HG03521 (cell line): Measurements from ENCODE around the gene ARID5B.

Experiments
- ATAC-seq: cut with Tn5 transposase; IDR thresholded peaks from one replicate; pipeline ENCODE4 v1.9.1; 2021; ENCODE audit warnings: mild to moderate bottlenecking, moderate library complexity; ENCODE audit not compliant: unreplicated experiment

Gene ARID5B

GRCh38 chr10:61882621-61883370, 18.7 kb upstream of the ARID5B start:
- no peak for ATAC-seq

GRCh38 chr10:61883371-61884025, 18.0 kb upstream of the ARID5B start:
- no peak for ATAC-seq

- no peak for ATAC-seq
Observed at GRCh38 chr10:61887772-61888171, 13.7 kb upstream of the ARID5B start.

GRCh38 chr10:61888744-61889143, 12.8 kb upstream of the ARID5B start:
- no peak for ATAC-seq

- no peak for ATAC-seq
Observed at GRCh38 chr10:61890430-61890829, 11.1 kb upstream of the ARID5B start.

DNA sequence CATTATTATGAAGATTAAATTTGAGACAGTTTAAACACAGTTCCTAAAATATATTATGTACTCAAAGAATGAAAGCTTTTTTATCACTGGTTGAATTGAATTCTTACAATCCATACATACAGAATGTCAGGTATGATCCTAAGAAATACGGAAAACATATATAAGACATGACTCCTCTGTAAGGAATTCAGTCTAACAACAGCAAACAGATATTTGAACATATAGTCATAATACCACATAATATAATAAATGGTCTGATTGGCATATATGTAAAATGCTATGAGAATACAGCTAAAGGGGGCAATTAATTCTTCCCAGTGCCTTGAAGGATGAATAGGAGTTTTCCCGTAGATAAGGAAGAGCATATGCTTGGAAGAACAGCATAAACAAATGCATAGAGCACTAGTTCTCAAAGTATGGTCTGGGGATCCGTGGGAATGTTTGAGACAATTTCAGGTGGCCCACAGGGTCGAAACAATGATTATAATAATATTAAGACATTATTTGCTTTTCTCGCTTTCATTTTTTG, 10.6 kb upstream of the ARID5B start:
- ATAC-seq, result no peak

- ATAC-seq, result no peak
Observed at GRCh38 chr10:61891906-61892585, 9.5 kb upstream of the ARID5B start.

- ATAC-seq, result no peak
Observed at GRCh38 chr10:61892961-61893360, 8.5 kb upstream of the ARID5B start.

DNA sequence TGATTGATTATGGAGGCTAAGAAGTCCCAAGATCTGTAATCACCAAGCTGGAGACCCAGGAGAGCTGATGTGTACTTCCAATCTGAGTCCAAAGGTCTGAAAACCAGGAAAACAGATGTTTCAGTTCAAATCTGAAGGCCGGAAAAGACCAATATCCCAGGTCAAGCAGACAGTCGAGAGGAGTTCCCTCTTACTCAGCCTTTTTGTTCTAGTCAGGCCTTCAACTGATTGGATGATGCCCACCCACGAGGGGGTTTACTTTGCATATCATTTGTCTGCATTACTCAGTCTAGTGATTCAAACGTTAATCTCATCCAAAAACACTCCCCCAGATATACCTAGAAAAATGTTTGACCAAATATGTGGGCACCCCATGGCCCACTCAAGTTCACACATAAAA, 7.4 kb upstream of the ARID5B start:
- ATAC-seq, result no peak

GRCh38 chr10:61895898-61896600, 5.5 kb upstream of the ARID5B start:
- no peak for ATAC-seq

DNA sequence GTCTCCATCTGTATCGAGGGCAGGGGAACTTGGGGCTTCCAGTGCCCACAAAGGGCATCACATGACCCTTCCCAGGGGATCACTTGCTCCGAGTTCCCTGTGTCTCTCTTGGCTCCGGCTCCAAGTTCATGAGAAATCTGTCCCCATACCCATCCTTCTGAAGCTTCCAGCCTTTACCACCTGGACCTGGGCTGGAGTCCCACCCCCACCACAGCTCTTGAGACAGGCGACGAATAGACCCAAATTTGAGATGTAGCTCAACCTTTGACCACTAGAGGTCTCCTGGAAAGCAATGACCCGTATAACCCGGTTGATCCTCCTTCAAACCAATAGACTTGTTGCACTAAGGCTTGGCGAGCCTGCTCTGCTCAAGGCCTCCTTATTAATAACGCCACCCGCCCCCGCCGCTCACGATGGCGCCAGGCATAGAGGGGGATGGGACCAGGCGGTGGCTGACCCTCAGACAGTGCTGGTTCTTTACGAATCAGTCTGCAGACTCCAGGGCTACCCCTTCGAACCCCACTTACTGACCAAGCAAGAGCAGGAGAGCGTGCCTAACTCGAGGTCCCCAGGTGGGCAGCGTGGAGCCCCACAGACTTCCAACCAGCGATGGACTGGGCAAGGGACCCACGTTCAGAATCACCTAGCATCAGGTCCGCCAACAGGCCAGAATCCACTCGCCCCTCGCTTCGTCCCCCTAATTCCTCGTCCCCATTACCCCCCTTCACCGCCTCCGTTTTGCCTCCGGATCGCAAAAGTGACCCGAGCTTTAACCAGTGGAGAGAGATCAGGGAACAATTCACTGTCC, 4.4 kb upstream of the ARID5B start:
- ATAC-seq, result peak; percentile 66

DNA sequence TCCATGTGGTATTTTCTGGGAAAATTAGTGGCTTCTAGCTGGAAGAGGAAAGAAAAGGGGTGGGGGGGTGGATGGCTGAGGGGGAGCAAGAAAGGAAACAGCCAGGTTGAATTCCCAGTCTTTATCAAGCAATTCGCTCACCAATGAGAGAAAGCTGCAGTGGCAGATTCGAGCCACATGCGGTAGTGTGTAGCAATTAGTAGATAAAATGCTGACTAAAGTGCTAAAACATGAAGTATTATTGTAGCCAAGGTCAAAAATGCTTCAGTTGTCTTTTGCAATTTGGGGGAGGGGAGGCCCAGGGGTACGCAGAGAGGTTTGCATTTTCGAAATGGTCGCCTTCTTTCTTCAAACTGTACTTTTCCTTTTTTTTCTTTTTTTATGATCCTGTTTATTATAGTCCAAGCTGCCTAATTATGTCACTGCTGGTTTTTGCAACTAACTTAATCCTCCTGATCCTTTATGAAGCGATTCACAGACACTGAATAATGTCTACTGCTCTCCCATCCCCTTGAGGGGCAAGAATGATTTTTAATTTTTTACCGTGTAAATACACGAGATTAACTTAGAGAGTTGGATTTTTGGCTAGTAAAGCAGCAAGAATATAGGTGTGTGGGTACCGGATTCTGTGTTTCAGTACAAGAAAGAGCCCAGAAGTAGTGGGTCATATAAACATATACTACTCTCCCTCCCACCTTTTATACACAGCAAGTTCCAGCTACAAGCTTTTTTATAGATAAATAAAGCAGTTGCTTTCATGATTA, 3.6 kb upstream of the ARID5B start:
- ATAC-seq, result no peak

GRCh38 chr10:61898435-61898778, 3.1 kb upstream of the ARID5B start:
- no peak for ATAC-seq

GRCh38 chr10:61899069-61899531, 2.4 kb upstream of the ARID5B start:
- ATAC-seq, result no peak

- ATAC-seq, result no peak
Observed at GRCh38 chr10:61899663-61899996, 1.9 kb upstream of the ARID5B start.

DNA sequence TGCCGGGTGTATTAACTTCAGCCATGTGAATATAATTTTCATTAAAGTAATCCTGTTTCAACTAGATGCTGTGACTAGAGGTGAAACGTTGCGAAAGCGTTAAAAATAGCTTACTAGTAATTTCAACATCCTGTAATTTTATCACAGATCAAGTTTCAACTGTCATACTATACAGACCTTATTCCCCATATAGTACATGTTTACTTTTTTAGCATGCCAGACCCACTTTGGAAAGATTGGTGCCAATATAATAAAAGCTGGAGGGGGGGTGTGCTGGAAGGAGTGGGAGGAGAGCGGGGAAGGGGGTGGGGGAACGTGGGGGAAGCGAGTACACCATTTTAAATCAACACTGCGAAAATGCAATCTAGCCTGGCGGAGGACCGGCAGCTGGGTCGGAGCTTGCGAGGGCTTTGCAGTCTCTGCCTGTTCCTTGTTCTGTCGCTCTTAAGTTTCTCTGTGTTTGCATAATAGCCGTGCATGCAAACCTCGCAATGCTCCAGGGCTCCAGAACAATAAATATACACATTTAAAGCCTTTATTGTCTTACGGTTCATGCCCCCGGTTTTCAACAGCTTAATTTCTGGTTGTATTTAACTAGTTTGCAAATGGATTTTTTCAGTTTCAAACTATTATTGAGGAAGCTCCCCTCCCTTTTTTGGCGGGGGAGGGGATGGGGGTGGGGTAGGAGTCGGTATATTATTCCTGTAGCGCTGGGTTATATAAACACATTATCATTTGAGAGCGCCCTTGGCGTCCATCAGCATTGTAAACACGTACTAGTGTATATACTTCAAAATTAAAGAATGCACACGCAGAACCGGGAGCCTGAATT, 1.3 kb upstream of the ARID5B start:
- peak; percentile 31 for ATAC-seq

DNA sequence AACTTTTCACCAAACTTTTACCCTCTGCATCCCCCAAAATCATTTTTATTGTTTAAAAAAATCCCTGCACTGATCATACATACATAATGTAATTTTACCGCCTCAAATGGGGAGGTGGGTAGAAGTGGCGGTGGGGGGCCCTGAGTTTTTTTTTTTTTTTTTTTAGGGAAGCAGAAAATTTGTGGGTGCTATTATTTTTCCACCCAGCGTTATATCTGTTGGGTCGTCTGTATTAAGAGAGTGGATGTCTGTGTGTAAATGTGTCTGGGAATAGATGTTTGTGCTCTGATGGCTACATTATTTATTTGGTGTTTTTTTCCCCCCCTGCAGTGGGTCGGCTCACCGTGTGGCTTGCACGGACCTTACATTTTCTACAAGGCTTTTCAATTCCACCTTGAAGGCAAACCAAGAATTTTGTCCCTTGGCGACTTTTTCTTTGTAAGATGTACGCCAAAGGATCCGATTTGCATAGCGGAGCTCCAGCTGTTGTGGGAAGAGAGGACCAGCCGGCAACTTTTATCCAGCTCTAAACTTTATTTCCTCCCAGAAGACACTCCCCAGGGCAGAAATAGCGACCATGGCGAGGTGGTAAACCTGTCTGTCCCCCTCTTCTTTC, 438 bp downstream of the ARID5B start:
- no peak for ATAC-seq

GRCh38 chr10:61902445-61903220, 1.1 kb downstream of the ARID5B start:
- ATAC-seq, result no peak
